SJSA1 (cell line): ENCODE measurements around the gene RMC1. TPM values are rescaled to one million over a fixed set of nuclear protein-coding genes. Genes with fewer than 3 reads are reported as not detected.
A peak's percentile ranks its signal among the peaks of the same experiment; 100 is the strongest.
"Not testable (repeated sequence)": the region's sequence is repeated elsewhere in the genome, so short reads cannot be mapped to it uniquely, and the experiment has no call there.

Source experiments
- DNase-seq, 2 experiments: peaks; one replicate each; pipeline ENCODE4 v3.0.0-alpha.2; 2015 to 2020; ENCODE audit warnings: low spot score in 2 of 2, low read depth in 1 of 2
- H3K27ac ChIP-seq: fragments of 250-450 bp; sonication (Bioruptor Pico); 2 replicates; pipeline ENCODE4 v1.5.1; 2020; ENCODE audit warnings: mild to moderate bottlenecking, moderate library complexity
- H3K27me3 ChIP-seq: fragments of 250-450 bp; sonication (Bioruptor Pico); replicated peaks from 2 replicates; pipeline ENCODE4 v1.5.1; 2020; ENCODE audit warnings: mild to moderate bottlenecking, moderate library complexity
- H3K36me3 ChIP-seq: fragments of 250-450 bp; sonication (Bioruptor Pico); 2 replicates; pipeline ENCODE4 v1.5.1; 2020; ENCODE audit warnings: mild to moderate bottlenecking
- H3K4me1 ChIP-seq: fragments of 250-450 bp; sonication (Bioruptor Pico); replicated peaks from 2 replicates; pipeline ENCODE4 v1.6.1; 2021; ENCODE audit warnings: mild to moderate bottlenecking
- H3K4me3 ChIP-seq: fragments of 250-450 bp; sonication (Bioruptor Pico); 2 replicates; pipeline ENCODE4 v1.5.1; 2020; ENCODE audit warnings: mild to moderate bottlenecking
- H3K9me3 ChIP-seq: fragments of 250-450 bp; sonication (Bioruptor Pico); replicated peaks from 2 replicates; pipeline ENCODE4 v1.5.1; 2020; ENCODE audit warnings: mild to moderate bottlenecking
- total RNA-seq: library from RNA; depleted of rRNA; stranded (reverse); fragments of >200 nt; shearing (Covaris generic); gene quantifications from 2 replicates; pipeline ENCODE4 v1.2.3, GENCODE V29; 2014

RMC1 gene
- total RNA-seq, 1 experiment from 2014 or later, result 22.6 TPM

- H3K27ac ChIP-seq, result no peak overlapping the region
- H3K36me3 ChIP-seq, result peaks cover 80% of the 10 kb centered on the region
- no peak overlapping the region for H3K4me3 ChIP-seq
- peaks cover 7% of the 10 kb centered on the region; the same call in 1 of the 2 replicates for H3K4me1 ChIP-seq
- no peak for DNase-seq
- no peaks in the 10 kb centered on the region for H3K9me3 ChIP-seq
- H3K27me3 ChIP-seq, result no peaks in the 10 kb centered on the region
Observed at GRCh38 chr18:23567671-23568070, 64.4 kb downstream of the RMC1 start.

- no peak for DNase-seq
- H3K27me3 ChIP-seq, result no peaks in the 10 kb centered on the region
- H3K9me3 ChIP-seq, result no peaks in the 10 kb centered on the region
- H3K36me3 ChIP-seq, result peaks cover 80% of the 10 kb centered on the region
- no peak overlapping the region for H3K4me3 ChIP-seq
- H3K4me1 ChIP-seq, result peaks cover 8% of the 10 kb centered on the region
- no peak overlapping the region for H3K27ac ChIP-seq
Observed at GRCh38 chr18:23568281-23569138, 65.2 kb downstream of the RMC1 start.

GRCh38 chr18:23569299-23570063 lies 66.2 kb downstream of the RMC1 start:
- no peak overlapping the region for H3K4me3 ChIP-seq
- H3K27ac ChIP-seq, result no peak overlapping the region
- peaks cover 12% of the 10 kb centered on the region for H3K4me1 ChIP-seq
- no peaks in the 10 kb centered on the region for H3K9me3 ChIP-seq
- H3K36me3 ChIP-seq, result peaks cover 77% of the 10 kb centered on the region
- no peaks in the 10 kb centered on the region for H3K27me3 ChIP-seq
- no peak for DNase-seq

GRCh38 chr18:23570912-23571504 lies 67.7 kb downstream of the RMC1 start:
- Histone ChIP-seq H3K27ac (no peak overlapping the region), H3K36me3 (peaks cover 71% of the 10 kb centered on the region), H3K9me3 (no peaks in the 10 kb centered on the region), H3K4me1 (peaks cover 20% of the 10 kb centered on the region), H3K27me3 (no peaks in the 10 kb centered on the region), H3K4me3 (no peak overlapping the region)
- DNase-seq, result no peak

- no peaks in the 10 kb centered on the region for H3K9me3 ChIP-seq
- peaks cover 65% of the 10 kb centered on the region for H3K36me3 ChIP-seq
- H3K27ac ChIP-seq, result no peak overlapping the region
- peaks cover 20% of the 10 kb centered on the region for H3K4me1 ChIP-seq
- DNase-seq, result no peak
- no peak overlapping the region for H3K4me3 ChIP-seq
- no peaks in the 10 kb centered on the region for H3K27me3 ChIP-seq
Observed at GRCh38 chr18:23572012-23572411, 68.7 kb downstream of the RMC1 start.

GRCh38 chr18:23572570-23572969 lies 69.3 kb downstream of the RMC1 start:
- H3K27ac ChIP-seq, result no peak overlapping the region
- no peak overlapping the region for H3K4me3 ChIP-seq
- peaks cover 20% of the 10 kb centered on the region for H3K4me1 ChIP-seq
- H3K27me3 ChIP-seq, result no peaks in the 10 kb centered on the region
- DNase-seq, result no peak
- H3K36me3 ChIP-seq, result peaks cover 59% of the 10 kb centered on the region
- H3K9me3 ChIP-seq, result no peaks in the 10 kb centered on the region

- Histone ChIP-seq H3K4me3 (no peak overlapping the region), H3K9me3 (no peaks in the 10 kb centered on the region), H3K27ac (no peak overlapping the region), H3K4me1 (peaks cover 20% of the 10 kb centered on the region), H3K27me3 (no peaks in the 10 kb centered on the region), H3K36me3 (peaks cover 55% of the 10 kb centered on the region)
- no peak for DNase-seq
Observed at GRCh38 chr18:23573020-23573419, 69.7 kb downstream of the RMC1 start.

GRCh38 chr18:23573626-23574431 lies 70.5 kb downstream of the RMC1 start:
- DNase-seq, result peak; percentile 63 to 65
- Histone ChIP-seq H3K27me3 (no peaks in the 10 kb centered on the region), H3K4me3 (no peak overlapping the region), H3K36me3 (peaks cover 47% of the 10 kb centered on the region), H3K9me3 (no peaks in the 10 kb centered on the region), H3K27ac (no peak overlapping the region), H3K4me1 (peaks cover 20% of the 10 kb centered on the region)

- Histone ChIP-seq H3K36me3 (peaks cover 46% of the 10 kb centered on the region), H3K4me3 (no peak overlapping the region), H3K27me3 (no peaks in the 10 kb centered on the region), H3K4me1 (peaks cover 30% of the 10 kb centered on the region), H3K9me3 (no peaks in the 10 kb centered on the region), H3K27ac (no peak overlapping the region)
- DNase-seq, result no peak
Observed at GRCh38 chr18:23574611-23575308, 71.4 kb downstream of the RMC1 start.

- H3K4me1 ChIP-seq, result peaks cover 35% of the 10 kb centered on the region
- H3K27ac ChIP-seq, result no peak overlapping the region
- H3K27me3 ChIP-seq, result no peaks in the 10 kb centered on the region
- H3K9me3 ChIP-seq, result no peaks in the 10 kb centered on the region
- DNase-seq, result no peak
- H3K36me3 ChIP-seq, result peaks cover 44% of the 10 kb centered on the region
- no peak overlapping the region for H3K4me3 ChIP-seq
Observed at GRCh38 chr18:23575309-23575651, 72.0 kb downstream of the RMC1 start.

GRCh38 chr18:23577521-23577920 lies 74.2 kb downstream of the RMC1 start:
- not testable (repeated sequence) for H3K4me3 ChIP-seq, H3K27me3 ChIP-seq, DNase-seq, H3K27ac ChIP-seq, H3K9me3 ChIP-seq
- Histone ChIP-seq H3K4me1 (peaks cover 55% of the 10 kb centered on the region), H3K36me3 (peaks cover 40% of the 10 kb centered on the region)

GRCh38 chr18:23578067-23578701 lies 74.9 kb downstream of the RMC1 start:
- peaks cover 34% of the 10 kb centered on the region for H3K36me3 ChIP-seq

More at GRCh38 chr18:23578067-23578701, 74.9 kb downstream of the RMC1 start:
- Histone ChIP-seq H3K4me1 (peaks cover 55% of the 10 kb centered on the region), H3K9me3 (no peaks in the 10 kb centered on the region), H3K27me3 (no peaks in the 10 kb centered on the region), H3K27ac (no peak overlapping the region), H3K4me3 (no peak overlapping the region)
- DNase-seq, result no peak
